Activated CD4-positive, alpha-beta T cell treated with anti-CD3 and anti-CD28 coated beads, Interleukin-2, amount 10 ng/mL, durations not matched to agents 24 days and 14 days (primary cell): ENCODE results near the gene CAMK1D. TPM values are rescaled to one million over a fixed set of nuclear protein-coding genes. Genes with fewer than 3 reads are reported as not detected.
A peak's percentile ranks its signal among the peaks of the same experiment; 100 is the strongest.
"Not testable (repeated sequence)": the region's sequence is repeated elsewhere in the genome, so short reads cannot be mapped to it uniquely, and the experiment has no call there.

ENCODE experiments used
- DNase-seq: peaks from one replicate; pipeline ENCODE4 v3.0.0; 2022
- H3K27ac Mint-ChIP-seq: one replicate; pipeline ENCODE4 v1.8.0; 2022; ENCODE audit warnings: mild to moderate bottlenecking, mixed read lengths
- H3K27me3 Mint-ChIP-seq: one replicate; pipeline ENCODE4 v1.8.0; 2022; ENCODE audit warnings: mixed read lengths
- H3K36me3 Mint-ChIP-seq: one replicate; pipeline ENCODE4 v1.8.0; 2022; ENCODE audit warnings: low read depth, mild to moderate bottlenecking, mixed read lengths
- H3K4me1 Mint-ChIP-seq: one replicate; pipeline ENCODE4 v1.8.0; 2021; ENCODE audit warnings: mixed read lengths
- H3K4me3 Mint-ChIP-seq: one replicate; pipeline ENCODE4 v1.8.0; 2022; ENCODE audit warnings: mild to moderate bottlenecking, moderate library complexity, mixed read lengths
- H3K9me3 Mint-ChIP-seq: one replicate; pipeline ENCODE4 v1.8.0; 2021; ENCODE audit warnings: mixed read lengths
- intact Hi-C: fragments of 100-400 bp; cut with micrococcal nuclease; formaldehyde crosslinking; loops from one replicate; pipeline ENCODE4 v1.15.1; 2023
- total RNA-seq: library from RNA; stranded (reverse); gene quantifications from 2 replicates; pipeline ENCODE4 v1.2.3, GENCODE V29; 2022

CAMK1D gene
- total RNA-seq, result 5.6 and 6.6 TPM in 2 replicates

DNA sequence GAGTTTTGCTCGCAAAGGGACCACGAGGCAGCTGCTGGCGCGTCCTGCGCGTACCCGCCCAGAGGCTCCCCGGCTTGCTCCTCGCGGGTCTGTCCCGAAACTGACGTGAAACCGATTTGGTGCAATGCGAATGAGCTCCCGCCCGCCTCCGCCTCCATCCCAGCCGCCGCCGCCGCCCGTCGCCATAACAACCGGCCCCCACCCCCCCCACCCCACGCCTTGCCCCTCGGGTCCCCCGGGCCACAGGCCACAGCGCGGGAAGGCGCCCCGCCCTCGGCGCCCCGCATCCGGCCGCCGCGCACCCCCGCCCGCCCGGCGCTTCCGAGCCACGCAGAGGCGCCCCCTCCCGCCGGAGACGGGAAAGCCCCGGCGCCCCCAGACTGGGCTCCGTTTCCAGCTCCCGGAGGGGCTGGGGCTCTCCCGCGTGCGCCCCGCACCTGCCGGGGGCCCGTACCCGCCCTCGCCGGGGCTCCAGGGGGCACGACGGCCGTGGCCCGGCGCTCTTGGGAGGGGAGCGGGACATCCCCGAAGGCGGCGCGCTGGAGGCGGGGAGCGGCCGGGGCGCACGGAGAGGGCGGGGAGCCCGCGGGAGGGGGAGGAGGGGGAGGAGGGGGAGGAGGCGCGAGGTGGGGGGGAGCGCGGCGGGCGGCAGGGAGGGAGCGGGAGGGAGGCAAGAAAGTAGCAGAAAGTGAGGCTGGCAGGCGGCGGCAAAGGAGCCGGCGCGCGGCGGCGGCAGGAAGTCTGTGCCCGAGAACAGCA, at the start of gene CAMK1D:
CAMK1D (plus strand) TSS at position 678 of the 759 bp plus-strand sequence.
- DNase-seq, result peak; percentile 95
- Mint-ChIP-seq H3K27me3 (peaks cover 53% of the 10 kb centered on the region), H3K27ac (peak within 1 kb of the TSS; percentile 97), H3K4me1 (peaks cover 34% of the 10 kb centered on the region), H3K36me3 (no peaks in the 10 kb centered on the region), H3K4me3 (peak within 1 kb of the TSS; percentile 90), H3K9me3 (no peaks in the 10 kb centered on the region)
- intact Hi-C loops, result loop anchor here (1.0 to 10.0 kb wide), 3 partner anchors 84 to 366 kb away; no protein-coding TSS in a partner anchor

DNA sequence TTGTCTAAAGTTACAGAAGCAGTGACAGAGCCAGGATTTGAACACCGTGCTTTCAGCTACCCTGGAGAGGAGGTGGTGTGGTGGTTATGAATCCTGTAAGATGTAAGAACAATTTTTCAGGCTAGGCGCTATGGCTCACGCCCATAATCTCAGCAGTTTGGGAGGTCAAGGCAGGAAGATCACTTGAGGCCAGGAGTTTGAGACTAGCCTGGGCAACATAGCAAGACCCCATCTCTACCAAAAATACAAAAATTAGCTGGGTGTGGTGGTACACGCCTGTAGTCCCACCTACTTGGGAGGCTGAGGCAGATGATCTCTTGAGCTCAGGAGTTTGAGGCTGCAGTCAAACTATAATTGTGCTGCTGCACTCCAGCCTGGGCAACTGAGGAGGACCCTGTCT, 48.3 kb upstream of the CAMK1D start:
- H3K27ac Mint-ChIP-seq, H3K36me3 Mint-ChIP-seq, H3K9me3 Mint-ChIP-seq, H3K4me3 Mint-ChIP-seq, DNase-seq, H3K4me1 Mint-ChIP-seq, H3K27me3 Mint-ChIP-seq, intact Hi-C loops: not testable (repeated sequence)

DNA sequence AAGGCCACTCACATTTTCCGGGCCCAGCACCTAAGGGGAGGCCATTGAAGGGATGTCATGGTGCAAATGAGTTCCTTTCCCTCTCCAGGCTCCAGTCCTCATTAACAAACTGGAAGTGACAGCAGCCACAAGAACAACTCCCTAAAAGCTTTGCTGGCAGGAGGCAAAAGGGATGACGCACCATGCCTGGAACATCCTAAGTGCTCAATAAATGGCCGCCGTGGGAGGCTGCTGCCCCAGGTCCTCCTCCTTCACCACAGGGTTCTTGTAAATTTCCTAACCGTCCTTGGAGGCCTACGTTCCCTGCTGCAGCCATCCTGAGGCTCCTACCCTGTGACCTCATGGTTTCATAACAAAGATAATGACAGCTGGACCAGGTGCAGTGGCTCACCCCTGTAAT, 41.3 kb upstream of the CAMK1D start:
- Mint-ChIP-seq H3K4me3 (no peak overlapping the region), H3K36me3 (no peaks in the 10 kb centered on the region), H3K27me3 (peaks cover 6% of the 10 kb centered on the region), H3K4me1 (no peaks in the 10 kb centered on the region), H3K27ac (no peak overlapping the region), H3K9me3 (peaks cover 6% of the 10 kb centered on the region)
- DNase-seq, result no peak
- intact Hi-C loops, result no loop called here

DNA sequence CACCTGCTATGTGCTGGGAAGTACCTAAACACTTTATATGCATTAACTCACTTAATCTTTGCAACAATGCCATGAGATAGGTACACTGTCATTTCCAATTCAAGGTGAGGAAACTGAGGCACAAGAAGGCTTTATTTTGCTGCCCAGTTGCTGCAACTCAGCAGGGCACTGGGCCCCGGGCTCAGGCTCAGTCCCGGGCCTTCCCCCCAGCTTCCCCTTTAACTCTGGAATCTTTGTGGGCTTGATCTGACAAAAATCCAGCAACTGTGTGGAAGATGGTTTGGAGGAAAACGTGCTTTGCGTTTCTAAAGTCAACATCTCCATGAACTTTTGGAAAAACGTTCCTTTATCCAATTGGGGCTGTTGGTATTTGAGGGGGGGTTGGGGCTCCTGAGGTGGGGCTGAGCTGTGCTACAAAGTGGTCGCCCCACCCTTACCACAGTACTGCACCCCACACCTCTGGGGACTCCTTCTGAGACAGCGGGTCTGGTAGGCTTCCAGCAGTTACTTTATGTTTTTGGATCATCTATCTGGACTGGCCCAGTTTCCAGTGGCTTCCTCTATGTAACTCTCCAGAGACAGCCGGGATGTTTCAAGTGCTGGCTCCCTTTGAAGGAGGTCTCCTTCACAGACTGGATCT, 40.5 kb upstream of the CAMK1D start:
- H3K4me3 Mint-ChIP-seq, result no peak overlapping the region
- peaks cover 6% of the 10 kb centered on the region for H3K27me3 Mint-ChIP-seq
- no peaks in the 10 kb centered on the region for H3K4me1 Mint-ChIP-seq
- H3K36me3 Mint-ChIP-seq, result no peaks in the 10 kb centered on the region
- H3K9me3 Mint-ChIP-seq, result peaks cover 6% of the 10 kb centered on the region
- DNase-seq, result no peak
- no peak overlapping the region for H3K27ac Mint-ChIP-seq
- intact Hi-C loops, result no loop called here

DNA sequence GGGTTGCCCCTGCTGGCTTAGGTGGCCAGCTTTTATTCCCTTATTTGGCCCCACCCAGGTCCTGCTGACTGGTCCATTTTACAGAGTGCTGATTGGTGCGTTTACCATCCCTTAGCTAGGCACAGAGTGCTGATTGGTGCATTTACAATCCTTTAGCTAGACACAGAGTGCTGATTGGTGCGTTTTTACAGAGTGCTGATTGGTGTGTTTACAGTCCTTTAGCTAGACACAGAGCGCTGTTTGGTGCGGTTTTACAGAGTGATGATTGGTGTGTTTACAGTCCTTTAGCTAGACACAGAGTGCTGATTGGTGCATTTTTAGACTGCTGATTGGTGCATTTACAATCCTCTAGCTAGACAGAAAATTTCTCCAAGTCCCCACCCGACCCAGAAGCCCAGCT, 39.6 kb upstream of the CAMK1D start:
- DNase-seq, H3K4me1 Mint-ChIP-seq, intact Hi-C loops, H3K27me3 Mint-ChIP-seq, H3K36me3 Mint-ChIP-seq, H3K27ac Mint-ChIP-seq, H3K9me3 Mint-ChIP-seq, H3K4me3 Mint-ChIP-seq: not testable (repeated sequence)

DNA sequence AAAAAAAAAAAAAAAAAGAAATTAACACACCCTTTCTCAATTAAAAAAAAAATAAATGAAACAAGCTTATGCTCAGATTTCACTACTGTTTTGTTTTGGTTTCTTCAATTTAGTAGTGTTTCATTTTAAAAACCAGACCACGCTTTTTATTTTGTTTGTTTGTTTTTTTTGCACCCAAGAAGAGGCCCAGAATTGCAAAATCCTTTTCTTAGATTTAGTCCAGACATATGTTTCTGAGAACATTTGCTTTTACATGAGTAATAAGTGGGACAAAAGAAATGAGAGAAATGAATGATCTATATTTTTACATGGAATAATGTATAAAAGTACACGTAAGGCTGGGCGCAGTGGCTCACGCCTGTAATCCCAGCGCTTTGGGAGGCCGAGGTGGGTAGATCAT, 34.5 kb upstream of the CAMK1D start:
- no peak overlapping the region for H3K4me3 Mint-ChIP-seq
- H3K9me3 Mint-ChIP-seq, result peaks cover under 1% of the 10 kb centered on the region
- intact Hi-C loops, result no loop called here
- H3K36me3 Mint-ChIP-seq, result no peaks in the 10 kb centered on the region
- no peaks in the 10 kb centered on the region for H3K4me1 Mint-ChIP-seq
- H3K27ac Mint-ChIP-seq, result no peak overlapping the region
- peaks cover 2% of the 10 kb centered on the region for H3K27me3 Mint-ChIP-seq
- no peak for DNase-seq

DNA sequence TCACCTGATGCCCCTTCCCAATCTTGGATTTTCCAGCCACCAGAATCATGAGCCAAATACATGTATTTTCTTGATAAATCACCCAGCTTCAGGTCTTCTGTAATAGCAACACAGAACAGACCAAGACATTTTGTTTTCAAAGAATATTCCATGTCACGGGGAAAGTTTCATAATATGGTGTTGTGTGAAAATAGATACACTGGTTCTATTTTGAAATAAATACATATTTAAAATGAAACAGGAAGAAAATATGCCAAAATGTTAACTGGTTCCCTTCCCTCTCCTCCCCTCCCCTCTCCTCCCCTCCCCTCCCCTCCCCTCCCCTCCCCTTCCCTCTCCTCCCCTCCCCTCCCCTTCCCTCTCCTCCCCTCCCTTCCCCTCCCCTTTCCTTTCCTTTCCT, 30.3 kb upstream of the CAMK1D start:
- Mint-ChIP-seq H3K4me1 (peaks cover 2% of the 10 kb centered on the region), H3K9me3 (no peaks in the 10 kb centered on the region), H3K36me3 (no peaks in the 10 kb centered on the region), H3K4me3 (no peak overlapping the region), H3K27me3 (peaks cover 2% of the 10 kb centered on the region), H3K27ac (no peak overlapping the region)
- intact Hi-C loops, result no loop called here
- DNase-seq, result no peak

DNA sequence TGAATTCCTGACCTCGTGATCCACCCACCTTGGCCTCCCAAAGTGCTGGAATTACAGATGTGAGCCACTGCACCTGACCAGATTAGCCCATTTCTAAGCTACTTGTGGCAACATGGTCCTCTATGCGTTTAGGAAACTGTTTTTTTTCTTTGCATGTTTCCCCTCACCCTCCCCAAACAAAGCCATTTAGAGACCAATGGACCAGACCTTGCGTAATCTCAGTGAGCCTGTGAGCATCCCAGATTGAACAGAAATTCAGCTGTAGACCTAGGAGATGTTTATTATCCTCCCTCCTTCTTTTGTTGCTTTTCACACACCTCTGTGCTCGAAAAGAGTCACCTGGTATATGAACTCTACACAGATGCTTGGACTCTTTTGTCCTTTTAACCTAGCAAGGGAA, 28.5 kb upstream of the CAMK1D start:
- Mint-ChIP-seq H3K27me3 (peaks cover 2% of the 10 kb centered on the region), H3K36me3 (no peaks in the 10 kb centered on the region), H3K4me3 (no peak overlapping the region), H3K9me3 (no peaks in the 10 kb centered on the region), H3K27ac (no peak overlapping the region), H3K4me1 (peaks cover 2% of the 10 kb centered on the region)
- DNase-seq, result no peak
- intact Hi-C loops, result no loop called here

DNA sequence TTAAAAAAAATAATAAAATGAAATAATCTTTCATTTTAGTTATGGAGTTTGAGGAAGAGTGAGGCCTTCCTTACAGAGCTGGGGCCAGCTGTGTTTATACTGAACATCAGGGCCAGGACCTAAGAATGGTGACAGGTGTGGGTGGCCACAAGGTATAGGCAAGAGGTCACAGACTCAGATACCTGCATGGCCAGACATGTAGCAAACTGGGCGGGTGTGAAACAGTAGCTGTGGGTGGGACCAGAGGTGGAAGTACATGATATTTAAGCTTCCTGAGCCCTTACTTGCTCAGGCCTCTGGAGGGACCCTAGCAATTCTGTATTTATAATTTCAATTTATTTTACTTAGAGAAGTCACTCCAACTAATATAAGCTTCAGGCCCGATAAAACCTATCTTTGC, 27.7 kb upstream of the CAMK1D start:
- Mint-ChIP-seq H3K9me3 (no peaks in the 10 kb centered on the region), H3K4me1 (peaks cover 2% of the 10 kb centered on the region), H3K4me3 (no peak overlapping the region), H3K27me3 (peaks cover 4% of the 10 kb centered on the region), H3K27ac (no peak overlapping the region), H3K36me3 (no peaks in the 10 kb centered on the region)
- intact Hi-C loops, result no loop called here
- DNase-seq, result no peak

DNA sequence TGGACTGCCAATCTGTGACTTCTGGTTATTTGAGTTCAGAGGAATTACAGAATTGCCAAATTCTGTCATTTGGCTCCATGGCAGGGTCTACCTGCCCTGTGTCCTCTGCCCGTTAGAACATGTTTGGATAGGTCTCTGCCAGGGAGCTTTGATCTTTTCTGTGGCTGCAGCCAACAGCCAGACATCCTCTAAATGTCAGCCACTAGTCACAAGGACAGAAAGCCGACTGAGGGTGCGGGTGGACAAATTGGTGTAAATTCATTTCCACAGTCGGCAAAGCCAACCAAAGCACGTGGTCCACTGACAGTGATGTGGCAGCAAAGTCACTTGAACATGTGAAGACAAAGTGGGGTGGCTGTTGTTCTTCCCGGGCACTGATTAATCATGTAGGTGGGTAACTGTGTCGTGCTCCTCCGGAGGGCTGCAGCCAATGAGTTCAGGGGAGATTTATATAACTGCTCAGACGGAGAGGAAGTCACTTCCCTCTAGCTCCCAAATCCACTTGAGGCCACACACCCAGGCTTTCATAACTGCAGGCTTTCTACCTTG, 26.7 kb upstream of the CAMK1D start:
- peaks cover 4% of the 10 kb centered on the region for H3K27me3 Mint-ChIP-seq
- H3K9me3 Mint-ChIP-seq, result no peaks in the 10 kb centered on the region
- peaks cover 2% of the 10 kb centered on the region for H3K4me1 Mint-ChIP-seq
- intact Hi-C loops, result no loop called here
- no peak overlapping the region for H3K4me3 Mint-ChIP-seq
- no peaks in the 10 kb centered on the region for H3K36me3 Mint-ChIP-seq
- no peak overlapping the region for H3K27ac Mint-ChIP-seq
- no peak for DNase-seq

DNA sequence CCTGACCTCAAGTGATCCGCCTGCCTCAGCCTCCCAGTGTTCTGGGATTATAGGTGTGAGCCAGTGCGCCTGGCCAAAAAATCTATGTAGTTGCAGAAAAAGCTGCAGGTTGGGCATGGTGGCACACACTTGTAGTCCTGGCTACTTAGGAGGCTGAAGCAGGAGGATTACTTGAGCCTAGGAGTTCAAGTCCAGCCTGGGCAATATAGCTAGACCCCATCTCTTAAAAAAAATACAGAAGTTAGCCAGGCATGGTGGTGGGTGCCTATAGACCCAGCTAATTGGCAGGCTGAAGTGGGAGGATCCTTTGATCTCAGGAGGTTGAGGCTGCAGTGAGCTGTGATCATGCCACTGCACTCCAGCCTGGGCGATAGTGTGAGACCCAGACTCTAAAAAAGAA, 24.8 kb upstream of the CAMK1D start:
- intact Hi-C loops, result no loop called here
- Mint-ChIP-seq H3K4me1 (peaks cover 2% of the 10 kb centered on the region), H3K27me3 (peaks cover 4% of the 10 kb centered on the region), H3K4me3 (no peak overlapping the region), H3K9me3 (no peaks in the 10 kb centered on the region), H3K27ac (no peak overlapping the region), H3K36me3 (no peaks in the 10 kb centered on the region)
- DNase-seq, result no peak

DNA sequence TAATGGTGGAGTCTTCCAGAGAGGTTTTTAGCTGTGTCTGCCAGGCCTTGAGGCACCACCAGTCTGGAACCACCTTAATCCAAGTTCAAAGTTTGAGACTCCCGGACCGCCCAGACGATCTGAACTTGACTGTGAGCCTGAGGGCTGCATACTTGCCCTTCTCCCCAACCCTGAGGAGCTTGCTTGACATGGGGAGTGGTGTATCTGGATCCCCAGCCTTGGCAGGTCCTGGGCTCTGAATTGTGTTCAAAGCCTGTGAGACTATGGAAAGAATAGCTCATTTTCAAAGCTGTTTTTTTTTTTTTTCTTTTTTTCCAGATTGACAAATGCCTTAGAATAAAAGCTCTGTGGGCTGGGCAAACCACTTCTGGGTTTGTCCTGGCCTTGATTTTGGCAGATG, 22.3 kb upstream of the CAMK1D start:
- Mint-ChIP-seq H3K36me3 (no peaks in the 10 kb centered on the region), H3K4me3 (no peak overlapping the region), H3K9me3 (no peaks in the 10 kb centered on the region), H3K27me3 (peaks cover 2% of the 10 kb centered on the region), H3K4me1 (peaks cover 2% of the 10 kb centered on the region), H3K27ac (no peak overlapping the region)
- intact Hi-C loops, result no loop called here
- DNase-seq, result no peak

DNA sequence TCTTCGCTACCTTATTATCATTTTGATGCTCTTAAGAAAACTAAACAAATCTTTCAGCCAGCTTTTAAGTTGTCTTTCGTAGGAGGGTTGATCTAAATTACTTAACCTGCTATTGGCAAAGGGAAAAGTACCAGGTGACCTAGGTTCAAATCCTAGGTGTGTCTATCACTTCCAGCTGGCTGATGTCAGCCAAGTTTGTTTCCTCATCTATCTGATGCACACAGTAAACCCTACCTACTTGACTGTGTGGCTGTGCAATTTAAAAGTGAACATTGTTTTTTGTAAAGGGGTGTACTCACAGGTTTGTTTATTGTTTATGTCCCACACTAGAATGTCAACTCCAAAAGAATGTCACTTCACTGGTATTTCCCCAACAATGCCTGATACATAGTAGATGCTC, 21.9 kb upstream of the CAMK1D start:
- H3K27ac Mint-ChIP-seq, result no peak overlapping the region
- H3K9me3 Mint-ChIP-seq, result no peaks in the 10 kb centered on the region
- H3K4me1 Mint-ChIP-seq, result peaks cover 2% of the 10 kb centered on the region
- H3K36me3 Mint-ChIP-seq, result no peaks in the 10 kb centered on the region
- H3K27me3 Mint-ChIP-seq, result peaks cover 2% of the 10 kb centered on the region
- no peak overlapping the region for H3K4me3 Mint-ChIP-seq
- intact Hi-C loops, result no loop called here
- DNase-seq, result no peak

DNA sequence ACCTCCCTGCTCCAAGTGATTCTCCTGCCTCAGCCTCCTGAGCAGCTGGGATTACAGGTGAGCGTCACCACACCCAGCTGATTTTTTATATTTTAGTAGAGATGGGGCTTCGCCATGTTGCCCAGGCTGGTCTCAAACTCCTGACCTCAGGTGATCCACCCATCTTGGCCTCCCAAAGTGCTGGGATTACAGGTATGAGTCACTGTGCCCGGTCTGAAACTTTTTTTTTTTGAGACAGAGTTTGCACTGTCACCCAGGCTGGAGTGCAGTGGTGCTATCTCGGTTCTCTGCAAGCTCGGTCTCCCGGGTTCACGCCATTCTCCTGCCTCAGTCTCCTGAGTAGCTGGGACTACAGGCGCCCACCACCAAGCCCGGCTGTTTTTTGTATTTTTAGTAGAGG, 21.0 kb upstream of the CAMK1D start:
- DNase-seq, H3K9me3 Mint-ChIP-seq, intact Hi-C loops, H3K36me3 Mint-ChIP-seq, H3K4me1 Mint-ChIP-seq, H3K27ac Mint-ChIP-seq, H3K27me3 Mint-ChIP-seq, H3K4me3 Mint-ChIP-seq: not testable (repeated sequence)
